Endodermal cell (in vitro differentiated cells): Measurements from ENCODE around the gene EHD2. TPM values are rescaled to one million over a fixed set of nuclear protein-coding genes. Genes with fewer than 3 reads are reported as not detected.

Experiments
- DNase-seq: peaks from one replicate; pipeline ENCODE4 v3.0.0-alpha.2; 2017
- H3K27ac ChIP-seq: 2 replicates; pipeline ENCODE4 v1.5.1; 2013; ENCODE audit warnings: mild to moderate bottlenecking, low read depth, low read length, moderate library complexity
- H3K27me3 ChIP-seq: 2 replicates; pipeline ENCODE4 v1.6.1; 2013; ENCODE audit warnings: mild to moderate bottlenecking, low read length, moderate library complexity; ENCODE audit not compliant: insufficient read depth, control insufficient read depth, poor library complexity, severe bottlenecking
- H3K36me3 ChIP-seq: 2 replicates; pipeline ENCODE4 v1.7.0; 2013; ENCODE audit warnings: mild to moderate bottlenecking, low read length, moderate library complexity; ENCODE audit not compliant: control insufficient read depth, insufficient read depth
- H3K4me1 ChIP-seq: one replicate; pipeline ENCODE4 v1.7.0; 2013; ENCODE audit warnings: low read length; ENCODE audit not compliant: control insufficient read depth, insufficient read depth
- H3K4me3 ChIP-seq: 2 replicates; pipeline ENCODE4 v1.5.1; 2013; ENCODE audit warnings: mild to moderate bottlenecking, low read length, moderate library complexity
- H3K9ac ChIP-seq: 2 replicates; pipeline ENCODE4 v1.6.1; 2013; ENCODE audit warnings: mild to moderate bottlenecking, low read length, moderate library complexity; ENCODE audit not compliant: poor library complexity, severe bottlenecking; ENCODE audit errors: extremely low read depth
- H3K9me3 ChIP-seq: 2 replicates; pipeline ENCODE4 v1.6.1; 2013; ENCODE audit warnings: mild to moderate bottlenecking, low read length, moderate library complexity; ENCODE audit not compliant: control insufficient read depth
- H3K27ac Mint-ChIP-seq: 2 replicates; pipeline ENCODE4 v1.8.0; 2020; ENCODE audit warnings: mixed read lengths
- H3K27me3 Mint-ChIP-seq: 2 replicates; pipeline ENCODE4 v1.8.0; 2021; ENCODE audit warnings: mild to moderate bottlenecking, mixed read lengths; ENCODE audit not compliant: insufficient read depth
- H3K36me3 Mint-ChIP-seq: 2 replicates; pipeline ENCODE4 v1.8.0; 2020; ENCODE audit warnings: low read depth, mixed read lengths
- H3K4me1 Mint-ChIP-seq: 2 replicates; pipeline ENCODE4 v1.8.0; 2020; ENCODE audit warnings: mixed read lengths
- H3K4me3 Mint-ChIP-seq: 2 replicates; pipeline ENCODE4 v1.8.0; 2020; ENCODE audit warnings: mild to moderate bottlenecking, moderate library complexity, mixed read lengths
- H3K9me3 Mint-ChIP-seq: 2 replicates; pipeline ENCODE4 v1.8.0; 2020; ENCODE audit warnings: mild to moderate bottlenecking, mixed read lengths
- WGBS, 2 experiments: methylation state at CpG; one replicate each; pipeline versions ENCODE4 v1.1.5 to v1.1.7; 2013; ENCODE audit warnings: missing lambda C conversion rate in 2 of 2, mixed read lengths in 1 of 2; ENCODE audit not compliant: insufficient coverage in 1 of 2, insufficient read length in 1 of 2; 5-methylcytosine and 5-hydroxymethylcytosine counted together
- total RNA-seq, 2 donors: library from RNA; stranded (reverse); fragmentation: NEBNext Ultra II Directional in 1 of 2; extraction: Animal tissue kit (Norgen Biotek cat#: 25700) in 1 of 2; gene quantifications; 2 replicates in 1 of 2; 3 replicates in 1 of 2; pipeline ENCODE4 v1.2.1, GENCODE V29; 2021
- TF ChIP-seq, protein P1 (sequence below): fragments of 200-600 bp; sonication (generic); conservative IDR thresholded peaks from 2 replicates; pipeline ENCODE4 v1.5.0; 2021; ENCODE audit warnings: antibody characterized with exemption, mild to moderate bottlenecking

EHD2 gene
- total RNA-seq, 2 donors from 2014 or later = 5.5 to 8.4 TPM

- DNase-seq = no peak
- H3K9me3 Mint-ChIP-seq = no peaks in the 10 kb centered on the region
- Histone ChIP-seq H3K9ac (no peak overlapping the region), H3K9me3 (no peaks in the 10 kb centered on the region), H3K4me1 (no peaks in the 10 kb centered on the region), H3K36me3 (peaks cover 44% of the 10 kb centered on the region), H3K27ac (no peak overlapping the region), H3K27me3 (no peaks in the 10 kb centered on the region), H3K4me3 (no peak overlapping the region)
- no peak overlapping the region for H3K27ac Mint-ChIP-seq
- peaks cover 2% of the 10 kb centered on the region for H3K4me1 Mint-ChIP-seq
- WGBS, 2 experiments = 96% methylated on average over 21 to 43 of the region's 43 CpGs
- H3K27me3 Mint-ChIP-seq = no peaks in the 10 kb centered on the region
- H3K4me3 Mint-ChIP-seq = no peak overlapping the region
- H3K36me3 Mint-ChIP-seq = peaks cover 44% of the 10 kb centered on the region
- TF ChIP-seq, protein P1, sequence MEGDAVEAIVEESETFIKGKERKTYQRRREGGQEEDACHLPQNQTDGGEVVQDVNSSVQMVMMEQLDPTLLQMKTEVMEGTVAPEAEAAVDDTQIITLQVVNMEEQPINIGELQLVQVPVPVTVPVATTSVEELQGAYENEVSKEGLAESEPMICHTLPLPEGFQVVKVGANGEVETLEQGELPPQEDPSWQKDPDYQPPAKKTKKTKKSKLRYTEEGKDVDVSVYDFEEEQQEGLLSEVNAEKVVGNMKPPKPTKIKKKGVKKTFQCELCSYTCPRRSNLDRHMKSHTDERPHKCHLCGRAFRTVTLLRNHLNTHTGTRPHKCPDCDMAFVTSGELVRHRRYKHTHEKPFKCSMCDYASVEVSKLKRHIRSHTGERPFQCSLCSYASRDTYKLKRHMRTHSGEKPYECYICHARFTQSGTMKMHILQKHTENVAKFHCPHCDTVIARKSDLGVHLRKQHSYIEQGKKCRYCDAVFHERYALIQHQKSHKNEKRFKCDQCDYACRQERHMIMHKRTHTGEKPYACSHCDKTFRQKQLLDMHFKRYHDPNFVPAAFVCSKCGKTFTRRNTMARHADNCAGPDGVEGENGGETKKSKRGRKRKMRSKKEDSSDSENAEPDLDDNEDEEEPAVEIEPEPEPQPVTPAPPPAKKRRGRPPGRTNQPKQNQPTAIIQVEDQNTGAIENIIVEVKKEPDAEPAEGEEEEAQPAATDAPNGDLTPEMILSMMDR = no peak
Observed at GRCh38 chr19:47700934-47701716, 12.1 kb upstream of the EHD2 start.

DNA sequence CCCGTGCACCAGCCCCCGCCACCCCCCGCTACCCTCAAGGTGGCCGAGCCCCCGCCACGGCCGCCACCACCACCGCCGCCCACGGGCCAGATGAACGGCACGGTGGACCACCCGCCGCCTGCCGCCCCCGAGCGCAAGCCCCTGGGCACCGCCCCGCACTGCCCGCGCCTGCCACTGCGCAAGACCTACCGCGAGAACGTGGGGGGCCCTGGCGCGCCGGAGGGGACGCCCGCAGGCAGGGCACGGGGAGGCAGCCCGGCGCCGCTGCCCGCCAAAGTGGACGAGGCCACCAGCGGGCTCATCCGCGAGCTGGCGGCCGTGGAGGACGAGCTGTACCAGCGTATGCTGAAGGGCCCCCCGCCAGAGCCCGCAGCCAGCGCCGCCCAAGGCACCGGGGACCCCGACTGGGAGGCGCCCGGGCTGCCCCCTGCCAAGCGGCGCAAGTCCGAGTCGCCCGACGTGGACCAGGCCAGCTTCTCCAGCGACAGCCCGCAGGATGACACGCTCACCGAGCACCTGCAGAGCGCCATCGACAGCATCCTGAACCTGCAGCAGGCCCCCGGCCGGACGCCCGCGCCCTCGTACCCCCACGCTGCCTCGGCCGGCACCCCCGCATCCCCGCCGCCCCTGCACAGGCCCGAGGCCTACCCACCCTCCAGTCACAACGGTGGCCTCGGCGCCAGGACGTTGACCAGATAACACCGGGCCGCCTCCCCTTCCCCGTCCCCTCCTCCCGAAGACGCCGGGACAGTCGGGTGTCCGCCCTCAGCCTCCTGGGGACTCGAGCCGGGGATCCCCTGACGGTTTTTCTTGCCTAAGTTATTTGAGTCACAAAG, 11.3 kb upstream of the EHD2 start:
- Histone ChIP-seq H3K36me3 (peaks cover 41% of the 10 kb centered on the region), H3K27ac (no peak overlapping the region), H3K9ac (no peak overlapping the region), H3K4me3 (no peak overlapping the region), H3K27me3 (no peaks in the 10 kb centered on the region), H3K4me1 (no peaks in the 10 kb centered on the region), H3K9me3 (no peaks in the 10 kb centered on the region)
- no peaks in the 10 kb centered on the region for H3K9me3 Mint-ChIP-seq
- peaks cover 44% of the 10 kb centered on the region for H3K36me3 Mint-ChIP-seq
- no peak overlapping the region for H3K4me3 Mint-ChIP-seq
- TF ChIP-seq, protein P1 = no peak
- H3K4me1 Mint-ChIP-seq = peaks cover 2% of the 10 kb centered on the region
- no peak overlapping the region for H3K27ac Mint-ChIP-seq
- no peaks in the 10 kb centered on the region for H3K27me3 Mint-ChIP-seq
- 96 to 97% methylated on average over 56 to 91 of the region's 91 CpGs for WGBS, 2 experiments
- DNase-seq = no peak

GRCh38 chr19:47702671-47703070, 10.6 kb upstream of the EHD2 start:
- Histone ChIP-seq H3K4me1 (no peaks in the 10 kb centered on the region), H3K4me3 (no peak overlapping the region), H3K9ac (no peak overlapping the region), H3K27ac (no peak overlapping the region), H3K9me3 (no peaks in the 10 kb centered on the region), H3K27me3 (no peaks in the 10 kb centered on the region), H3K36me3 (peaks cover 41% of the 10 kb centered on the region)
- no peak for DNase-seq
- H3K36me3 Mint-ChIP-seq = peaks cover 44% of the 10 kb centered on the region
- no peaks in the 10 kb centered on the region for H3K27me3 Mint-ChIP-seq
- peaks cover 2% of the 10 kb centered on the region for H3K4me1 Mint-ChIP-seq
- no peak overlapping the region for H3K4me3 Mint-ChIP-seq
- 92 to 97% methylated on average over 5 to 18 of the region's 18 CpGs for WGBS, 2 experiments
- no peaks in the 10 kb centered on the region for H3K9me3 Mint-ChIP-seq
- TF ChIP-seq, protein P1 = no peak
- H3K27ac Mint-ChIP-seq = no peak overlapping the region
